Activated CD8-positive, alpha-beta memory T cell treated with anti-CD3 and anti-CD28 coated beads, Interleukin-2, amount 10 ng/mL, durations not matched to agents 7 days and 5 days (primary cell): ENCODE results near the gene SIAH1. TPM values are rescaled to one million over a fixed set of nuclear protein-coding genes. Genes with fewer than 3 reads are reported as not detected.

ENCODE experiments used
- total RNA-seq, 2 experiments: library from RNA; stranded (reverse); gene quantifications; one replicate each; pipeline ENCODE4 v1.2.3, GENCODE V29; 2021

Gene SIAH1
- total RNA-seq, 2 experiments from 2014 or later = 15.5 to 17.6 TPM

Other genes starting within 250 kb of the SIAH1 start
- not detected for gene ABCC12, start 229.4 kb downstream of the SIAH1 start, total RNA-seq
- gene LONP2, start 141.1 kb downstream of the SIAH1 start, total RNA-seq = 10 to 100 TPM; 50.6 to 54.3 TPM
- gene ABCC11, start 137.9 kb downstream of the SIAH1 start, total RNA-seq = under 1 TPM in 1 of 2 experiments, not detected in 1; 0.19 TPM
- 10 to 100 TPM; 86.5 to 95.7 TPM for gene N4BP1, start 224.8 kb upstream of the SIAH1 start, total RNA-seq